H9 (cell line): ENCODE measurements around the gene MRPL45. TPM values are rescaled to one million over a fixed set of nuclear protein-coding genes. Genes with fewer than 3 reads are reported as not detected.

Experiments
- DNase-seq: peaks from one replicate; pipeline ENCODE4 v3.0.0-alpha.2; 2017
- H2AFZ ChIP-seq: one replicate; pipeline ENCODE4 v1.6.1; 2013; ENCODE audit warnings: mild to moderate bottlenecking, low read length, control low read depth, moderate library complexity
- H2AK5ac ChIP-seq: 2 replicates; pipeline ENCODE4 v1.6.1; 2013; ENCODE audit warnings: low read length, control low read depth, mixed read lengths; ENCODE audit not compliant: insufficient read length
- H2BK120ac ChIP-seq: one replicate; pipeline ENCODE4 v1.6.1; 2013; ENCODE audit warnings: low read depth, mild to moderate bottlenecking, low read length, control low read depth, inconsistent platforms; ENCODE audit not compliant: poor library complexity, severe bottlenecking
- H2BK12ac ChIP-seq: 2 replicates; pipeline ENCODE4 v1.6.1; 2013; ENCODE audit warnings: low read length, control low read depth, mixed read lengths, low read depth; ENCODE audit not compliant: insufficient read length
- H2BK15ac ChIP-seq: 2 replicates; pipeline ENCODE4 v1.6.1; 2013; ENCODE audit warnings: low read depth, low read length, control low read depth
- H2BK20ac ChIP-seq: one replicate; pipeline ENCODE4 v1.6.1; 2013; ENCODE audit warnings: low read depth, mild to moderate bottlenecking, low read length, control low read depth, inconsistent platforms; ENCODE audit not compliant: poor library complexity, severe bottlenecking
- H2BK5ac ChIP-seq: 2 replicates; pipeline ENCODE4 v1.6.1; 2013; ENCODE audit warnings: low read length, control low read depth, mixed read lengths; ENCODE audit not compliant: insufficient read length
- H3K14ac ChIP-seq: 2 replicates; pipeline ENCODE4 v1.6.1; 2013; ENCODE audit warnings: low read length, control low read depth; ENCODE audit not compliant: insufficient read depth
- H3K18ac ChIP-seq: 2 replicates; pipeline ENCODE4 v1.6.1; 2013; ENCODE audit warnings: low read depth, mild to moderate bottlenecking, mixed read lengths, low read length, control low read depth; ENCODE audit not compliant: insufficient read length
- H3K23ac ChIP-seq: 2 replicates; pipeline ENCODE4 v1.6.1; 2013; ENCODE audit warnings: low read length, control low read depth, mixed read lengths, low read depth; ENCODE audit not compliant: insufficient read length
- H3K23me2 ChIP-seq: 2 replicates; pipeline ENCODE4 v1.6.1; 2013; ENCODE audit warnings: low read depth, mild to moderate bottlenecking, mixed read lengths, low read length, control low read depth; ENCODE audit not compliant: insufficient read length, poor library complexity, severe bottlenecking
- H3K27ac ChIP-seq: 2 replicates; pipeline ENCODE4 v1.5.1; 2013; ENCODE audit warnings: low read length, control low read depth, mixed read lengths, low read depth; ENCODE audit not compliant: insufficient read length
- H3K27me3 ChIP-seq: 2 replicates; pipeline ENCODE4 v1.6.1; 2013; ENCODE audit warnings: low read length, control low read depth, inconsistent platforms; ENCODE audit not compliant: insufficient read depth
- H3K4ac ChIP-seq: 2 replicates; pipeline ENCODE4 v1.6.1; 2013; ENCODE audit warnings: low read depth, mild to moderate bottlenecking, control low read depth, inconsistent platforms, low read length, moderate library complexity
- H3K4me1 ChIP-seq: 2 replicates; pipeline ENCODE4 v1.6.1; 2013; ENCODE audit warnings: low read length, control low read depth, inconsistent platforms; ENCODE audit not compliant: insufficient read depth
- H3K4me2 ChIP-seq: 2 replicates; pipeline ENCODE4 v1.6.1; 2013; ENCODE audit warnings: low read length, control low read depth, mixed read lengths; ENCODE audit not compliant: insufficient read length, insufficient read depth
- H3K56ac ChIP-seq: 2 replicates; pipeline ENCODE4 v1.6.1; 2013; ENCODE audit warnings: low read depth, mild to moderate bottlenecking, mixed read lengths, low read length, control low read depth; ENCODE audit not compliant: insufficient read length
- H3K79me1 ChIP-seq: 2 replicates; pipeline ENCODE4 v1.6.1; 2013; ENCODE audit warnings: low read depth, mild to moderate bottlenecking, moderate library complexity, low read length, control low read depth, inconsistent platforms; ENCODE audit not compliant: insufficient read depth, poor library complexity, severe bottlenecking
- H3K79me2 ChIP-seq: 2 replicates; pipeline ENCODE4 v1.6.1; 2013; ENCODE audit warnings: low read length, control low read depth, inconsistent platforms; ENCODE audit not compliant: insufficient read depth
- H3K9ac ChIP-seq: 2 replicates; pipeline ENCODE4 v1.6.1; 2013; ENCODE audit warnings: low read length, control low read depth, mixed read lengths; ENCODE audit not compliant: insufficient read length; ENCODE audit errors: extremely low read depth
- H3K9me3 ChIP-seq: one replicate; pipeline ENCODE4 v1.6.1; 2013; ENCODE audit warnings: low read depth, low read length, inconsistent platforms; ENCODE audit not compliant: control insufficient read depth
- H3T11ph ChIP-seq: one replicate; pipeline ENCODE4 v1.6.1; 2013; ENCODE audit warnings: mild to moderate bottlenecking, low read length, control low read depth, inconsistent platforms
- H4K20me1 ChIP-seq: one replicate; pipeline ENCODE4 v1.6.1; 2013; ENCODE audit not compliant: control insufficient read depth, insufficient read length, insufficient read depth
- H4K5ac ChIP-seq: 2 replicates; pipeline ENCODE4 v1.6.1; 2013; ENCODE audit warnings: low read depth, mild to moderate bottlenecking, mixed read lengths, low read length, control low read depth; ENCODE audit not compliant: insufficient read length
- H4K8ac ChIP-seq: replicated peaks from 2 replicates; pipeline ENCODE4 v1.6.1; 2013; ENCODE audit warnings: low read length, control low read depth, mixed read lengths, low read depth; ENCODE audit not compliant: insufficient read length
- H4K91ac ChIP-seq: 2 replicates; pipeline ENCODE4 v1.6.1; 2013; ENCODE audit warnings: low read depth, mild to moderate bottlenecking, moderate library complexity, mixed read lengths, low read length, control low read depth; ENCODE audit not compliant: insufficient read length
- H3K27ac Mint-ChIP-seq, 3 experiments: 2 replicates in 2 of 3; 3 replicates in 1 of 3; pipeline ENCODE4 v1.8.0; 2020 to 2021; ENCODE audit warnings: mixed read lengths in 3 of 3, mild to moderate bottlenecking in 1 of 3, moderate library complexity in 1 of 3
- H3K27me3 Mint-ChIP-seq: 2 replicates; pipeline ENCODE4 v1.8.0; 2021; ENCODE audit warnings: low read depth, mild to moderate bottlenecking, moderate library complexity, mixed read lengths
- H3K36me3 Mint-ChIP-seq, 3 experiments: 2 replicates in 2 of 3; 3 replicates in 1 of 3; pipeline ENCODE4 v1.8.0; 2020 to 2021; ENCODE audit warnings: low read depth in 3 of 3, mixed read lengths in 3 of 3; ENCODE audit not compliant: insufficient read depth in 1 of 3
- H3K4me1 Mint-ChIP-seq, 2 experiments: 2 replicates each; pipeline ENCODE4 v1.8.0; 2020; ENCODE audit warnings: mixed read lengths in 2 of 2
- H3K4me3 Mint-ChIP-seq, 2 experiments: 2 replicates in 1 of 2; 3 replicates in 1 of 2; pipeline ENCODE4 v1.8.0; 2020 to 2021; ENCODE audit warnings: mild to moderate bottlenecking in 2 of 2, mixed read lengths in 2 of 2, moderate library complexity in 1 of 2
- H3K9me3 Mint-ChIP-seq, 2 experiments: 2 replicates in 1 of 2; 3 replicates in 1 of 2; pipeline ENCODE4 v1.8.0; 2020; ENCODE audit warnings: mild to moderate bottlenecking in 2 of 2, mixed read lengths in 2 of 2, moderate library complexity in 1 of 2
- CTCF ChIP-seq: fragments of 200-600 bp; sonication (generic); conservative IDR thresholded peaks from 3 replicates; pipeline ENCODE4 v1.8.0; 2021; ENCODE audit warnings: antibody characterized with exemption, mild to moderate bottlenecking
- WGBS: extraction: QIAGEN DNeasy Blood & Tissue Kit; methylation state at CpG from one replicate; pipeline ENCODE4 v1.1.7; 2013; ENCODE audit warnings: missing lambda C conversion rate, low lambda C conversion rate, mixed read lengths; ENCODE audit not compliant: insufficient read length; ENCODE audit errors: extremely low coverage; 5-methylcytosine and 5-hydroxymethylcytosine counted together
- total RNA-seq: library from RNA; stranded (reverse); gene quantifications from 2 replicates; pipeline ENCODE4 v1.2.1, GENCODE V29; 2021

MRPL45 gene
- total RNA-seq, 1 experiment from 2014 or later: 59.9 TPM

GRCh38 chr17:38320482-38320881 lies 23.5 kb downstream of the MRPL45 start:
- H3T11ph ChIP-seq: no peak overlapping the region
- no peak overlapping the region for H3K27ac ChIP-seq
- no CpG with 5 or more reads among the region's 10 CpGs for WGBS
- H4K8ac ChIP-seq: no peak overlapping the region
- Mint-ChIP-seq H3K36me3 (peaks cover 24 to 62% (median 41%) of the 10 kb centered on the region in 3 experiments; a peak in 6 of 7 replicates), H3K4me3 (no peak overlapping the region), H3K9me3 (no peaks in the 10 kb centered on the region), H3K4me1 (peaks cover 13% of the 10 kb centered on the region in 2 experiments), H3K27me3 (no peaks in the 10 kb centered on the region), H3K27ac (peak overlapping the region in 1 of 3 experiments; percentile 24; a peak in 2 of 7 replicates)
- H4K20me1 ChIP-seq: no peaks in the 10 kb centered on the region
- no peak overlapping the region for H2BK5ac ChIP-seq
- no peak overlapping the region for H4K5ac ChIP-seq
- H3K4me2 ChIP-seq: no peak overlapping the region
- no peak overlapping the region for H3K4ac ChIP-seq
- no peaks in the 10 kb centered on the region for H3K27me3 ChIP-seq
- no peak overlapping the region for H3K56ac ChIP-seq
- no peak overlapping the region for H2BK120ac ChIP-seq
- H3K79me2 ChIP-seq: no peaks in the 10 kb centered on the region
- no peaks in the 10 kb centered on the region for H3K79me1 ChIP-seq
- no peak overlapping the region for H3K9ac ChIP-seq
- H3K4me1 ChIP-seq: peaks cover 3% of the 10 kb centered on the region; the same call in 1 of the 2 replicates
- no peak overlapping the region for H3K23ac ChIP-seq
- H3K23me2 ChIP-seq: no peaks in the 10 kb centered on the region
- H2AFZ ChIP-seq: no peak overlapping the region
- H4K91ac ChIP-seq: no peak overlapping the region
- DNase-seq: no peak
- no peak overlapping the region for H2BK15ac ChIP-seq
- H3K18ac ChIP-seq: no peak overlapping the region
- no peak overlapping the region for H2AK5ac ChIP-seq
- H3K9me3 ChIP-seq: no peaks in the 10 kb centered on the region
- H2BK20ac ChIP-seq: no peak overlapping the region
- H3K14ac ChIP-seq: no peak overlapping the region
- no peak for TF ChIP-seq CTCF
- no peak overlapping the region for H2BK12ac ChIP-seq
